Measurements from ENCODE around the gene LOXHD1.

The LOXHD1 gene

GRCh38 chr18:46428368-46428767 is 228.7 kb downstream of the LOXHD1 start:
- TF ChIP-seq CTCF (conservative IDR thresholded peaks at IDR 0.05; ENCODE audit: control insufficient read depth, insufficient read depth, low read depth, low read length) = no peak
- no peak for DNase-seq (ENCODE audit: low read depth)
- H3K4me3 ChIP-seq (ENCODE audit: control insufficient read depth, low read depth, low read length) = no peak overlapping the region

- no peak overlapping the region for H3K4me3 ChIP-seq (ENCODE audit: control insufficient read depth, low read depth, low read length)
- TF ChIP-seq CTCF (conservative IDR thresholded peaks at IDR 0.05; ENCODE audit: control insufficient read depth, insufficient read depth, low read depth, low read length) = no peak
- DNase-seq (ENCODE audit: low read depth) = no peak
Measured at GRCh38 chr18:46427216-46427995, 229.6 kb downstream of the LOXHD1 start.
